Measurements from ENCODE around the gene RBM5. TPM values are rescaled to one million over a fixed set of nuclear protein-coding genes. Genes with fewer than 3 reads are reported as not detected.

RBM5 gene
- total RNA-seq, 1 donor from 2014 or later, result 179 TPM

GRCh38 chr3:50090984-50091383 is 2.3 kb downstream of the RBM5 start:
- H3K36me3 ChIP-seq (ENCODE audit: control insufficient read depth in 3 of 3, insufficient read depth in 3 of 3, low read length in 3 of 3), result peaks cover 43 to 50% (median 48%) of the 10 kb centered on the region in 3 donors
- peak overlapping the region; percentile 23 to 97 (median 36) for H3K9ac ChIP-seq (ENCODE audit: low read depth in 1 of 3, low read length in 3 of 3)

GRCh38 chr3:50095352-50095998 is 6.8 kb downstream of the RBM5 start:
- H3K9me3 ChIP-seq (ENCODE audit: control insufficient read depth in 3 of 3, low read length in 3 of 3), result no peaks in the 10 kb centered on the region
- peaks cover 71 to 84% (median 82%) of the 10 kb centered on the region in 3 donors for H3K36me3 ChIP-seq (ENCODE audit: control insufficient read depth in 3 of 3, insufficient read depth in 3 of 3, low read length in 3 of 3)
- peaks cover 7 to 11% (median 10%) of the 10 kb centered on the region in 3 donors for H3K4me1 ChIP-seq (ENCODE audit: control insufficient read depth in 3 of 3, insufficient read depth in 3 of 3, low read length in 3 of 3)
- no peaks in the 10 kb centered on the region for H3K27me3 ChIP-seq (ENCODE audit: control insufficient read depth in 3 of 3, insufficient read depth in 3 of 3, low read length in 3 of 3)
- no peak overlapping the region for H3K27ac ChIP-seq (ENCODE audit: low read depth, low read length)
- no peak overlapping the region for H3K9ac ChIP-seq (ENCODE audit: low read depth in 1 of 3, low read length in 3 of 3)
- H3K4me3 ChIP-seq (ENCODE audit: low read length in 3 of 3), result no peak overlapping the region

More at GRCh38 chr3:50090984-50091383, 2.3 kb downstream of the RBM5 start:
- no peaks in the 10 kb centered on the region for H3K27me3 ChIP-seq (ENCODE audit: control insufficient read depth in 3 of 3, insufficient read depth in 3 of 3, low read length in 3 of 3)
- no peak overlapping the region for H3K27ac ChIP-seq (ENCODE audit: low read depth, low read length)
- H3K4me1 ChIP-seq (ENCODE audit: control insufficient read depth in 3 of 3, insufficient read depth in 3 of 3, low read length in 3 of 3), result peaks cover 15 to 16% (median 16%) of the 10 kb centered on the region in 3 donors
- H3K9me3 ChIP-seq (ENCODE audit: control insufficient read depth in 3 of 3, low read length in 3 of 3), result no peaks in the 10 kb centered on the region
- H3K4me3 ChIP-seq (ENCODE audit: low read length in 3 of 3), result peak overlapping the region in 2 of 3 donors; percentile 84 to 99

- H3K4me3 ChIP-seq (ENCODE audit: low read length in 3 of 3), result no peak overlapping the region
- peaks cover 83 to 92% (median 90%) of the 10 kb centered on the region in 3 donors for H3K36me3 ChIP-seq (ENCODE audit: control insufficient read depth in 3 of 3, insufficient read depth in 3 of 3, low read length in 3 of 3)
- H3K27me3 ChIP-seq (ENCODE audit: control insufficient read depth in 3 of 3, insufficient read depth in 3 of 3, low read length in 3 of 3), result no peaks in the 10 kb centered on the region
- no peak overlapping the region for H3K27ac ChIP-seq (ENCODE audit: low read depth, low read length)
- H3K9ac ChIP-seq (ENCODE audit: low read depth in 1 of 3, low read length in 3 of 3), result no peak overlapping the region
- H3K9me3 ChIP-seq (ENCODE audit: control insufficient read depth in 3 of 3, low read length in 3 of 3), result no peaks in the 10 kb centered on the region
- peaks cover 0 to 2% (median 0%) of the 10 kb centered on the region in 3 donors for H3K4me1 ChIP-seq (ENCODE audit: control insufficient read depth in 3 of 3, insufficient read depth in 3 of 3, low read length in 3 of 3)
Observed at GRCh38 chr3:50100386-50100785, 11.7 kb downstream of the RBM5 start.

- H3K36me3 ChIP-seq (ENCODE audit: control insufficient read depth in 3 of 3, insufficient read depth in 3 of 3, low read length in 3 of 3), result peaks cover 79 to 89% (median 88%) of the 10 kb centered on the region in 3 donors
- no peaks in the 10 kb centered on the region for H3K4me1 ChIP-seq (ENCODE audit: control insufficient read depth in 3 of 3, insufficient read depth in 3 of 3, low read length in 3 of 3)
- H3K9me3 ChIP-seq (ENCODE audit: control insufficient read depth in 3 of 3, low read length in 3 of 3), result no peaks in the 10 kb centered on the region
- no peak overlapping the region for H3K27ac ChIP-seq (ENCODE audit: low read depth, low read length)
- H3K4me3 ChIP-seq (ENCODE audit: low read length in 3 of 3), result no peak overlapping the region
- no peak overlapping the region for H3K9ac ChIP-seq (ENCODE audit: low read depth in 1 of 3, low read length in 3 of 3)
- H3K27me3 ChIP-seq (ENCODE audit: control insufficient read depth in 3 of 3, insufficient read depth in 3 of 3, low read length in 3 of 3), result no peaks in the 10 kb centered on the region
Observed at GRCh38 chr3:50100956-50101845, 12.5 kb downstream of the RBM5 start.

- H3K9me3 ChIP-seq (ENCODE audit: control insufficient read depth in 3 of 3, low read length in 3 of 3), result no peaks in the 10 kb centered on the region
Observed at GRCh38 chr3:50102558-50102957, 13.8 kb downstream of the RBM5 start.

GRCh38 chr3:50111757-50112156 is 23.0 kb downstream of the RBM5 start:
- Histone ChIP-seq H3K36me3 (ENCODE audit: control insufficient read depth in 3 of 3, insufficient read depth in 3 of 3, low read length in 3 of 3) (peaks cover 84 to 93% (median 84%) of the 10 kb centered on the region in 3 donors), H3K4me3 (ENCODE audit: low read length in 3 of 3) (no peak overlapping the region), H3K27ac (ENCODE audit: low read depth, low read length) (peak overlapping the region; percentile 76), H3K27me3 (ENCODE audit: control insufficient read depth in 3 of 3, insufficient read depth in 3 of 3, low read length in 3 of 3) (no peaks in the 10 kb centered on the region), H3K9ac (ENCODE audit: low read depth in 1 of 3, low read length in 3 of 3) (no peak overlapping the region), H3K9me3 (ENCODE audit: control insufficient read depth in 3 of 3, low read length in 3 of 3) (no peaks in the 10 kb centered on the region), H3K4me1 (ENCODE audit: control insufficient read depth in 3 of 3, insufficient read depth in 3 of 3, low read length in 3 of 3) (peaks cover 12 to 23% (median 23%) of the 10 kb centered on the region in 3 donors)

More at GRCh38 chr3:50102558-50102957, 13.8 kb downstream of the RBM5 start:
- Histone ChIP-seq H3K4me1 (ENCODE audit: control insufficient read depth in 3 of 3, insufficient read depth in 3 of 3, low read length in 3 of 3) (no peaks in the 10 kb centered on the region), H3K9ac (ENCODE audit: low read depth in 1 of 3, low read length in 3 of 3) (no peak overlapping the region), H3K4me3 (ENCODE audit: low read length in 3 of 3) (no peak overlapping the region), H3K27me3 (ENCODE audit: control insufficient read depth in 3 of 3, insufficient read depth in 3 of 3, low read length in 3 of 3) (no peaks in the 10 kb centered on the region), H3K27ac (ENCODE audit: low read depth, low read length) (no peak overlapping the region), H3K36me3 (ENCODE audit: control insufficient read depth in 3 of 3, insufficient read depth in 3 of 3, low read length in 3 of 3) (peaks cover 82 to 92% (median 90%) of the 10 kb centered on the region in 3 donors)

GRCh38 chr3:50112462-50112861 is 23.7 kb downstream of the RBM5 start:
- H3K4me3 ChIP-seq (ENCODE audit: low read length in 3 of 3), result no peak overlapping the region
- H3K36me3 ChIP-seq (ENCODE audit: control insufficient read depth in 3 of 3, insufficient read depth in 3 of 3, low read length in 3 of 3), result peaks cover 84 to 93% (median 84%) of the 10 kb centered on the region in 3 donors
- H3K27me3 ChIP-seq (ENCODE audit: control insufficient read depth in 3 of 3, insufficient read depth in 3 of 3, low read length in 3 of 3), result no peaks in the 10 kb centered on the region
- no peak overlapping the region for H3K9ac ChIP-seq (ENCODE audit: low read depth in 1 of 3, low read length in 3 of 3)
- H3K4me1 ChIP-seq (ENCODE audit: control insufficient read depth in 3 of 3, insufficient read depth in 3 of 3, low read length in 3 of 3), result peaks cover 12 to 23% (median 23%) of the 10 kb centered on the region in 3 donors
- H3K27ac ChIP-seq (ENCODE audit: low read depth, low read length), result peak overlapping the region; percentile 76
- no peaks in the 10 kb centered on the region for H3K9me3 ChIP-seq (ENCODE audit: control insufficient read depth in 3 of 3, low read length in 3 of 3)

- Histone ChIP-seq H3K27ac (ENCODE audit: low read depth, low read length) (no peak overlapping the region), H3K4me3 (ENCODE audit: low read length in 3 of 3) (no peak overlapping the region), H3K9ac (ENCODE audit: low read depth in 1 of 3, low read length in 3 of 3) (no peak overlapping the region), H3K4me1 (ENCODE audit: control insufficient read depth in 3 of 3, insufficient read depth in 3 of 3, low read length in 3 of 3) (peaks cover 6 to 23% (median 17%) of the 10 kb centered on the region in 3 donors), H3K9me3 (ENCODE audit: control insufficient read depth in 3 of 3, low read length in 3 of 3) (no peaks in the 10 kb centered on the region), H3K27me3 (ENCODE audit: control insufficient read depth in 3 of 3, insufficient read depth in 3 of 3, low read length in 3 of 3) (no peaks in the 10 kb centered on the region), H3K36me3 (ENCODE audit: control insufficient read depth in 3 of 3, insufficient read depth in 3 of 3, low read length in 3 of 3) (peaks cover 77 to 85% (median 79%) of the 10 kb centered on the region in 3 donors)
Observed at GRCh38 chr3:50117120-50117519, 28.4 kb downstream of the RBM5 start.

- Histone ChIP-seq H3K9ac (ENCODE audit: low read depth in 1 of 3, low read length in 3 of 3) (no peak overlapping the region), H3K4me3 (ENCODE audit: low read length in 3 of 3) (no peak overlapping the region), H3K27me3 (ENCODE audit: control insufficient read depth in 3 of 3, insufficient read depth in 3 of 3, low read length in 3 of 3) (no peaks in the 10 kb centered on the region), H3K9me3 (ENCODE audit: control insufficient read depth in 3 of 3, low read length in 3 of 3) (no peaks in the 10 kb centered on the region), H3K36me3 (ENCODE audit: control insufficient read depth in 3 of 3, insufficient read depth in 3 of 3, low read length in 3 of 3) (peaks cover 68 to 79% (median 70%) of the 10 kb centered on the region in 3 donors), H3K27ac (ENCODE audit: low read depth, low read length) (no peak overlapping the region), H3K4me1 (ENCODE audit: control insufficient read depth in 3 of 3, insufficient read depth in 3 of 3, low read length in 3 of 3) (peaks cover 6 to 20% (median 13%) of the 10 kb centered on the region in 3 donors)
Observed at GRCh38 chr3:50118237-50118636, 29.5 kb downstream of the RBM5 start.

All from skeletal muscle tissue (tissue), 4 donors.